Caco-2 (cell line): ENCODE data around the gene ZC3H4. TPM values are rescaled to one million over a fixed set of nuclear protein-coding genes. Genes with fewer than 3 reads are reported as not detected.
A peak's percentile ranks its signal among the peaks of the same experiment; 100 is the strongest.

Experiments used
- BruUV-seq: library from RNA; stranded (reverse); fragments of 400-500 nt; replicated peaks from 2 replicates; lab custom pipeline; 2021; lab: Mats Ljungman, UMichigan
- CTCF ChIA-PET: fragments of 300-600 bp; sonication (Branson Sonifier 250); formaldehyde crosslinking; loops from one replicate; lab custom pipeline; 2022; ENCODE audit warnings: antibody characterized with exemption; lab: Charles Lee
- POLR2A ChIA-PET: fragments of 300-600 bp; sonication (Branson Sonifier 250); formaldehyde crosslinking; loops from one replicate; lab custom pipeline; 2022; ENCODE audit warnings: antibody characterized with exemption; lab: Charles Lee
- DNase-seq, 2 experiments: peaks; one replicate each; pipeline versions ENCODE4 v3.0.0 to v3.0.0-alpha.2; 2020 to 2022
- H3K27me3 ChIP-seq: replicated peaks from 2 replicates; pipeline ENCODE4 v1.6.0; 2011; ENCODE audit warnings: low read length; ENCODE audit not compliant: control insufficient read depth, insufficient read depth
- H3K36me3 ChIP-seq: 2 replicates; pipeline ENCODE4 v1.5.1; 2011; ENCODE audit warnings: low read length; ENCODE audit not compliant: control insufficient read depth, insufficient read depth
- H3K4me1 ChIP-seq: fragments of 250-450 bp; sonication (Bioruptor Pico); 2 replicates; pipeline ENCODE4 v1.5.1; 2020; ENCODE audit warnings: mild to moderate bottlenecking
- H3K4me3 ChIP-seq: 2 replicates; pipeline ENCODE4 v1.5.1; 2011; ENCODE audit warnings: low read depth, mild to moderate bottlenecking, control low read depth, low read length
- H3K9me3 ChIP-seq: fragments of 250-450 bp; sonication (Bioruptor Pico); 2 replicates; pipeline ENCODE4 v1.5.1; 2020; ENCODE audit warnings: mild to moderate bottlenecking, moderate library complexity
- H3K27ac Mint-ChIP-seq: one replicate; pipeline ENCODE4 v1.8.0; 2022; ENCODE audit warnings: mixed read lengths; ENCODE audit not compliant: unreplicated experiment
- H3K27me3 Mint-ChIP-seq: one replicate; pipeline ENCODE4 v1.8.0; 2022; ENCODE audit warnings: mixed read lengths; ENCODE audit not compliant: insufficient read depth, unreplicated experiment
- H3K36me3 Mint-ChIP-seq: one replicate; pipeline ENCODE4 v1.8.0; 2022; ENCODE audit warnings: mild to moderate bottlenecking, mixed read lengths; ENCODE audit not compliant: insufficient read depth, unreplicated experiment
- H3K4me1 Mint-ChIP-seq: one replicate; pipeline ENCODE4 v1.8.0; 2022; ENCODE audit warnings: low read depth, mixed read lengths; ENCODE audit not compliant: unreplicated experiment
- H3K4me3 Mint-ChIP-seq: one replicate; pipeline ENCODE4 v1.8.0; 2022; ENCODE audit warnings: mild to moderate bottlenecking, moderate library complexity, mixed read lengths; ENCODE audit not compliant: unreplicated experiment
- H3K9me3 Mint-ChIP-seq: one replicate; pipeline ENCODE4 v1.8.0; 2022; ENCODE audit warnings: mixed read lengths; ENCODE audit not compliant: unreplicated experiment
- CTCF ChIP-seq, 2 experiments: fragments of 200-600 bp in 1 of 2; IDR thresholded peaks; 1 replicate in 1 of 2; 2 replicates in 1 of 2; pipeline versions ENCODE4 v1.5.1 to v1.8.0; 2011 to 2022; ENCODE audit warnings: antibody characterized with exemption in 1 of 2, control low read depth in 1 of 2, inconsistent platforms in 1 of 2, low read depth in 1 of 2, low read length in 1 of 2, mild to moderate bottlenecking in 1 of 2, moderate library complexity in 1 of 2; ENCODE audit not compliant: insufficient read depth in 1 of 2, severe bottlenecking in 1 of 2, unreplicated experiment in 1 of 2
- intact Hi-C: fragments of 100-400 bp; cut with micrococcal nuclease; formaldehyde crosslinking; loops from one replicate; pipeline ENCODE4 v1.10.0; 2022; ENCODE audit not compliant: unreplicated experiment
- total RNA-seq: library from RNA; stranded (reverse); gene quantifications from 2 replicates; pipeline ENCODE4 v1.2.3, GENCODE V29; 2022

ZC3H4 gene
- total RNA-seq, 1 experiment from 2014 or later: 70.3 TPM

- peaks cover 46% of the 10 kb centered on the region for H3K4me1 Mint-ChIP-seq
- DNase-seq: peak; percentile 61 to 63
- POLR2A ChIA-PET: interaction anchor here (0.9 to 1.7 kb wide), 3 partner anchors 11 to 59 kb away, joined by 3 to 9 read pairs (median 4); no protein-coding TSS in a partner anchor
- intact Hi-C loops: no loop called here
- Histone ChIP-seq H3K9me3 (no peaks in the 10 kb centered on the region), H3K36me3 (peaks cover 2% of the 10 kb centered on the region; the same call in 1 of the 2 replicates), H3K27me3 (no peaks in the 10 kb centered on the region), H3K4me1 (peaks cover 52% of the 10 kb centered on the region), H3K4me3 (no peak overlapping the region)
- H3K9me3 Mint-ChIP-seq: no peaks in the 10 kb centered on the region
- peak overlapping the region; percentile 34 for H3K4me3 Mint-ChIP-seq
- H3K27ac Mint-ChIP-seq: peak overlapping the region; percentile 76
- no peaks in the 10 kb centered on the region for H3K27me3 Mint-ChIP-seq
- no TSS peak for BruUV-seq
- peaks cover 70% of the 10 kb centered on the region for H3K36me3 Mint-ChIP-seq
- TF ChIP-seq CTCF (IDR thresholded peaks at IDR 0.05; ENCODE audit: insufficient read depth in 1 of 2, low read depth in 1 of 2, low read length in 1 of 2, severe bottlenecking in 1 of 2, unreplicated experiment in 1 of 2): no peak
- CTCF ChIA-PET: interaction anchor here (1.1 kb wide), 1 partner anchor 28 kb away, joined by 3 read pairs; no protein-coding TSS in a partner anchor
Observed at GRCh38 chr19:47107202-47107952, 6.2 kb downstream of the ZC3H4 start.

GRCh38 chr19:47106821-47107201 is 6.8 kb downstream of the ZC3H4 start:
- H3K27me3 ChIP-seq: no peaks in the 10 kb centered on the region
- no peak overlapping the region for H3K4me3 ChIP-seq
- POLR2A ChIA-PET: interaction anchor here (0.9 to 1.7 kb wide), 2 partner anchors 11 to 59 kb away, joined by 3 to 9 read pairs; no protein-coding TSS in a partner anchor
- peaks cover 2% of the 10 kb centered on the region; the same call in 1 of the 2 replicates for H3K36me3 ChIP-seq
- no TSS peak for BruUV-seq
- peaks cover 66% of the 10 kb centered on the region for H3K36me3 Mint-ChIP-seq
- H3K4me1 Mint-ChIP-seq: peaks cover 46% of the 10 kb centered on the region
- H3K9me3 Mint-ChIP-seq: no peaks in the 10 kb centered on the region
- peak overlapping the region; percentile 76 for H3K27ac Mint-ChIP-seq
- CTCF ChIA-PET: no interaction called here
- no peaks in the 10 kb centered on the region for H3K27me3 Mint-ChIP-seq
- no peak for DNase-seq
- intact Hi-C loops: no loop called here
- H3K4me1 ChIP-seq: peaks cover 52% of the 10 kb centered on the region
- no peaks in the 10 kb centered on the region for H3K9me3 ChIP-seq
- peak overlapping the region; percentile 34 for H3K4me3 Mint-ChIP-seq
- TF ChIP-seq CTCF (IDR thresholded peaks at IDR 0.05; ENCODE audit: insufficient read depth in 1 of 2, low read depth in 1 of 2, low read length in 1 of 2, severe bottlenecking in 1 of 2, unreplicated experiment in 1 of 2): no peak

GRCh38 chr19:47105874-47106273 is 7.7 kb downstream of the ZC3H4 start:
- no peak for DNase-seq
- Histone ChIP-seq H3K4me1 (peaks cover 52% of the 10 kb centered on the region), H3K36me3 (peaks cover 2% of the 10 kb centered on the region; the same call in 1 of the 2 replicates), H3K4me3 (no peak overlapping the region), H3K9me3 (no peaks in the 10 kb centered on the region), H3K27me3 (no peaks in the 10 kb centered on the region)
- BruUV-seq: no TSS peak
- H3K9me3 Mint-ChIP-seq: no peaks in the 10 kb centered on the region
- H3K4me1 Mint-ChIP-seq: peaks cover 46% of the 10 kb centered on the region
- ChIA-PET CTCF (no interaction called here), POLR2A (interaction anchor here (0.6 to 1.7 kb wide), 2 partner anchors 10 to 311 kb away, joined by 7 to 9 read pairs; no protein-coding TSS in a partner anchor)
- intact Hi-C loops: no loop called here
- TF ChIP-seq CTCF (IDR thresholded peaks at IDR 0.05; ENCODE audit: insufficient read depth in 1 of 2, low read depth in 1 of 2, low read length in 1 of 2, severe bottlenecking in 1 of 2, unreplicated experiment in 1 of 2): no peak
- no peak overlapping the region for H3K27ac Mint-ChIP-seq
- H3K4me3 Mint-ChIP-seq: no peak overlapping the region
- peaks cover 57% of the 10 kb centered on the region for H3K36me3 Mint-ChIP-seq
- no peaks in the 10 kb centered on the region for H3K27me3 Mint-ChIP-seq
